Tongue (tissue), 2 donors: ENCODE results near the gene AK6. TPM values are rescaled to one million over a fixed set of nuclear protein-coding genes. Genes with fewer than 3 reads are reported as not detected.
"Not testable (repeated sequence)": the region's sequence is repeated elsewhere in the genome, so short reads cannot be mapped to it uniquely, and the experiment has no call there.

ENCODE experiments used
- DNase-seq: peaks from one replicate; pipeline ENCODE4 v3.0.0-alpha.2; 2015
- total RNA-seq: library from RNA; depleted of rRNA; stranded (reverse); fragments of >200 nt; gene quantifications from one replicate; pipeline ENCODE4 v1.2.3, GENCODE V29; 2014

Gene AK6
- 29.8 TPM for total RNA-seq

- peak; percentile 96 for DNase-seq
Measured at GRCh38 chr5:69369340-69370121, at the start of gene AK6, which contains the start of the genes RAD17 and TAF9. Gene AK6, minus strand, starts transcription at chr5:69369520. Its CDS starts 30 bp downstream, at chr5:69369490. Gene RAD17, plus strand, starts transcription at chr5:69369818. Its CDS starts 2,391 bp downstream, at chr5:69372209. Gene TAF9, minus strand, starts transcription at chr5:69369520. Its CDS starts 3,783 bp downstream, at chr5:69365737.

- DNase-seq = no peak
Measured at GRCh38 chr5:69418554-69418953, 49.2 kb upstream of the AK6 start.

GRCh38 chr5:69416699-69417098, 47.4 kb upstream of the AK6 start:
- no peak for DNase-seq

- DNase-seq = no peak
Measured at GRCh38 chr5:69416180-69416579, 46.9 kb upstream of the AK6 start.

DNA sequence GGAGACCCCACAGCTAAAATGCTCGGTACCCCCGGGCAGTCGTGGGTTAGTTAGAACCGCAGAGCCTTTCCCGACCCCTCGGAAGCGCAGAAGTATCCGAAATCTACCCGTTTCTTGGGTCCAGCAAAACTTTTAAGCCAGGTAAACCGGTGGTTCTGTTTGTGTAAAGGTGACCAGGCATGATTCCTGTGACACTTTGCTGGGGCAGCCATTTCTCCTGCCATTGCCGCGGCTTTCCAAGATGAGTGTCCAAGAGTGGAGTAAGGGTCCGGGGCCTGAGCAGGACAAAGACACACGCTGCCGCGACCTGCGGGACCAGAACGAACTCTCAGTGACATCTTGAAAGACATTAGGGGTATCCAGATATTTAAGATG, 46.3 kb upstream of the AK6 start:
- no peak for DNase-seq

- DNase-seq = peak; percentile 61
Measured at GRCh38 chr5:69414885-69415583, 45.7 kb upstream of the AK6 start, which contains the start of gene MARVELD2. Gene MARVELD2, plus strand, starts transcription at chr5:69415116. Its CDS starts 4,270 bp downstream, at chr5:69419386.

DNA sequence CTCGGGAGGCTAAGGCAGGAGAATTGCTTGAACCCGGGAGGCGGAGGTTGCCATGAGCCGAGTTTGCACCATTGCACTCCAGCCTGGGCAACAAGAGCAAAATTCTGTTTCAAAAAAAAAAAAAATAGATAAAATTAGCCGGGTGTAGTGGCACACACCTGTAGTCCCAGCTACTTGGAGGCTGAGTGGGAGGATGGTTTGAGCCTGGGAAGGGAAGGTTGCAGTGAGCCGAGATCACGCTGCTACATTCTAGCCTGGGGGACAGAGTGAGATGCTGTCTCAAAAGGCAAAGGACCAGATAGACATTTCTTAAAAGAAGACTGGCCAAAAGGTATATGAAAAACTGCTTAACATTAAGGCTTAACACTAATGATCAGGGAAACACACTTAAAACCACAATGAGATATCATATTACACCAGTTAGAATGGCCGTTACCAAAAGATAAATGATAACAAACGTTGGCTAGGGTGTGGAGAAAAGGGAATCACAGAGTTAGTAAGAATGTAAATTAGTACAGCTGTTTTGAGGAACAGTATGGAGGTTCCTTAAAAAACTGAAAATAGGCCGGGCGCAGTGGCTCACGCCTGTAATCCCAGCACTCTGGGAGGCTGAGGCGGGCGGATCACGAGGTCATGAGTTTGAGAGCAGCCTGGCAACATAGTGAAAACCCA, 35.5 kb upstream of the AK6 start:
- DNase-seq = no peak

GRCh38 chr5:69378376-69378775, 9.1 kb upstream of the AK6 start:
- DNase-seq = no peak

- DNase-seq = no peak
Measured at GRCh38 chr5:69374911-69375446, 5.7 kb upstream of the AK6 start.

GRCh38 chr5:69372394-69372793, 3.1 kb upstream of the AK6 start:
- DNase-seq = no peak

DNA sequence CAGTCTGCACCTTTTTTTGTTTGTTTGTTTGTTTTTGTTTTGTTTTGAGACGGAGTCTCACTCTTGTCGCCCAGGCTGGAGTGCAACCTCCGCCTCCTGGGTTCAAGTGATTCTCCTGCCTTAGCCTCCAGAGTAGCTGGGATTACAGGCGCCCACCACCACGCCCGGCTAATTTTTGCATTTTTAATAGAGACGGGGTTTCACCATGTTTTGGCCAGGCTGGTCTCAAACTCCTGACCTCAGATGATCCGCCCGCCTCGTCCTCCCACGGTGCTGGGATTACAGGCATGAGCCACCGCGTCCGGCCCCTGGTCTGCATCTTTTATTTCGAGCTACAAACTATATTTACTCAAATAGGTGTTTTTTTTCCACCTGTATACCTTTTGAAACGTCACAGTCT, 1.0 kb upstream of the AK6 start:
- not testable (repeated sequence) for DNase-seq

GRCh38 chr5:69368458-69369339, 621 bp downstream of the AK6 start:
- no peak for DNase-seq

- no peak for DNase-seq
Measured at GRCh38 chr5:69367697-69368279, 1.5 kb downstream of the AK6 start.

DNA sequence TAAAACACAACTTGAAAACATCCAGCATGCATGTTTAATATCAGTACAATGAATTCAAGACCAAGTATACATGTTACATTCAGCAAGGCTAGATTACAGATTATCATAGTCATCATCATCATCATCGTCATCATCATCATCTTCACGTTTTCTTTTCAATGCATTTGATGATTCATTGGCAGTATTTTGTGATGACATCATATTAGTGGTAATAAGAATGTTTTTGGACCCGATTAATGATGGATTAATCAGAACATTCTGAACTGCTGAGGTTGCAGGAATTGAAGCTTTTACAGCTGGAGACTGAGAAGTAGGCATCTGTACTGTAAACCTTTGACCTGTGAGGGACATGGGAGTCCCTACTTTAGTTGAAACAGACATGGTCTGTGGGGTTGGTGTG, 4.5 kb downstream of the AK6 start:
- no peak for DNase-seq

DNA sequence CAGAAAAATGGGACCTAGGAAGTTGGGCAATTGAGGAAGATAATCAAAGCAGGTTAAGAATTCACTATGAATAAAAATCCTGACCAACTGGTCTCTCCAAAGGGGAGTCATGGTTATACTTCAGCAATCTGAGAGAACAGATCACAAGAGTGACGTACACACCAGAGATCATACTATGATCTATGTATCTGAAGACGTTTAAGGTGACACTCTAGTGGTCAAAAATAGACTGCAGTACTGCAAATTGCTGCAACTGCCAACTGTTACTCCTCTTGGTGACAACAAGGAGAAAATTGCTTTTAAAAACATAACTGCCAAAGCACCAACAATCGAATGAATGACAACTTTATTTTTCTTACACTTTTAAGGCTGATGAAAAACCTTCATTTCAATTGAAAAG, 4.9 kb downstream of the AK6 start:
- no peak for DNase-seq

DNA sequence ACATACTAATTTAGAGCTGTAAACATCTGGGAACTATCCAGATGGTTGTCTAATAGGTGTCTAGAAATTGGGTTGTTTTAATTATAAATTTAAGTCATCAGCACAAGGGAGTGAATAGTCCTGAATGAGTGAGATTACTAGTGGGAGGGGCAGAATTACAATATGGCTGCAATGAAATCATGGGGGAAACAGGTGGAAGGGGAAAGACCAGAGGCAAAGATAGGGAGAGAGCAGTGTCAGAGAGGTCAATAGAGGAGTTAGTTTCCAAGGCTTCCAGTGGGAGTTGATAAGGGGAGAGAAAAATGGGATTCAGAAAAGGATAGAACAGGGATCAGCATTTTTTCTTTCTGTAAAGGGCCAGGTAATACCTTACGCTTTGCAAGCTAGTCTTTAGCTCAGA, 8.9 kb downstream of the AK6 start:
- no peak for DNase-seq

GRCh38 chr5:69359699-69360098, 9.6 kb downstream of the AK6 start:
- no peak for DNase-seq

- no peak for DNase-seq
Measured at GRCh38 chr5:69350664-69351063, 18.7 kb downstream of the AK6 start.

DNA sequence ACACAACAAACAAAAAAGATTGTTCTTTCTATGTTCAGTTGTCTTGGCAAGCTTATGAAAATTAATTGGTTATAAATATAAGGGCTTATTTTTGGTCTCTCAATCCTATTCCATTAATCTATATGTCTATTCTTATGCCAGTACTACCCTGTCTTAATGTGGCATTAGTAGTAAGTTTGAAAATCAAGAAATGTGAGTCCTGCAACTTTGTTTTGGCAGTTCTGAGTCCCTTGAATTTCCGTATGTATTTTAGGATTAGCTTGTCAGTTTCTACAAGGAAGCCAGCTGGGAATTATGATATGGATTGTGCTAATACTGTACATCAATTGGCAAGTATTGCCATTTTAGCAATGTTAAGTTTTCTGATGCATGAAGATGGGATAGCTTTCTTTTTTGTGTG, 26.2 kb downstream of the AK6 start:
- no peak for DNase-seq

GRCh38 chr5:69341520-69342161, 27.7 kb downstream of the AK6 start:
- DNase-seq = no peak
